GM23338 (cell line): ENCODE data around the gene PDE7B.

Source experiments
- CTCF ChIP-seq, 2 experiments: fragments of 200-600 bp in 1 of 2; sonication (generic) in 1 of 2; conservative IDR thresholded peaks; 2 replicates each; pipeline versions ENCODE4 v1.5.1 to v1.6.1; 2016 to 2017; ENCODE audit warnings: antibody characterized with exemption in 2 of 2, low read depth in 2 of 2, mild to moderate bottlenecking in 2 of 2, moderate library complexity in 1 of 2
- EZH2 ChIP-seq: fragments of 200-600 bp; sonication (generic); IDR thresholded peaks from one replicate; pipeline ENCODE4 v1.8.0; 2017; ENCODE audit warnings: antibody characterized with exemption, mild to moderate bottlenecking, low read depth; ENCODE audit not compliant: unreplicated experiment
- EZH2phosphoT487 ChIP-seq: fragments of 200-600 bp; sonication (generic); IDR thresholded peaks from one replicate; pipeline ENCODE4 v1.8.1; 2018; ENCODE audit warnings: antibody characterized with exemption; ENCODE audit not compliant: unreplicated experiment
- ZNF462 ChIP-seq: fragments of 250-450 bp; sonication (Bioruptor Pico); IDR thresholded peaks from 2 replicates; pipeline ENCODE4 v1.5.0; 2020; ENCODE audit warnings: mild to moderate bottlenecking, moderate library complexity

- TF ChIP-seq CTCF (conservative IDR thresholded peaks at IDR 0.05; ENCODE audit: low read depth in 2 of 2), result no peak
- TF ChIP-seq EZH2phosphoT487, result no peak
- TF ChIP-seq EZH2, result no peak
- no peak for TF ChIP-seq ZNF462 (CRISPR knock-in tag)
Observed at GRCh38 chr6:135861189-135861588, 9.7 kb downstream of the PDE7B start.
